Measurements from ENCODE around the gene ARMC12.

ARMC12 gene

GRCh38 chr6:35757456-35758123 lies 20.8 kb downstream of the ARMC12 start:
- TF ChIP-seq CTCF (IDR thresholded peaks at IDR 0.05; ENCODE audit: low read depth, low read length), result peak; percentile 43
- no peaks in the 10 kb centered on the region for H3K36me3 ChIP-seq
- H3K9me3 ChIP-seq, result no peaks in the 10 kb centered on the region
- H3K27me3 ChIP-seq, result no peaks in the 10 kb centered on the region
- no peak for DNase-seq
- H3K4me3 ChIP-seq (ENCODE audit: low read depth, low read length), result no peak overlapping the region
- no peaks in the 10 kb centered on the region for H3K4me1 ChIP-seq

- Histone ChIP-seq H3K4me3 (ENCODE audit: low read depth, low read length) (no peak overlapping the region), H3K27me3 (0 out of 2 replicates have a peak, but pooled peaks cover 3% of the 10 kb centered on the region), H3K36me3 (no peaks in the 10 kb centered on the region), H3K9me3 (no peaks in the 10 kb centered on the region), H3K4me1 (no peaks in the 10 kb centered on the region)
- no peak for TF ChIP-seq CTCF (IDR thresholded peaks at IDR 0.05; ENCODE audit: low read depth, low read length)
- DNase-seq, result no peak
Measured at GRCh38 chr6:35759426-35759825, 22.6 kb downstream of the ARMC12 start.

GRCh38 chr6:35765739-35766138 lies 28.9 kb downstream of the ARMC12 start:
- no peak for DNase-seq
- Histone ChIP-seq H3K27me3 (0 out of 2 replicates have a peak, but pooled peaks cover 3% of the 10 kb centered on the region), H3K9me3 (no peaks in the 10 kb centered on the region), H3K4me3 (ENCODE audit: low read depth, low read length) (no peak overlapping the region), H3K36me3 (no peaks in the 10 kb centered on the region), H3K4me1 (no peaks in the 10 kb centered on the region)
- TF ChIP-seq CTCF (IDR thresholded peaks at IDR 0.05; ENCODE audit: low read depth, low read length), result no peak

- Histone ChIP-seq H3K4me3 (ENCODE audit: low read depth, low read length) (no peak overlapping the region), H3K4me1 (no peaks in the 10 kb centered on the region), H3K27me3 (no peaks in the 10 kb centered on the region), H3K36me3 (no peaks in the 10 kb centered on the region), H3K9me3 (no peaks in the 10 kb centered on the region)
- no peak for TF ChIP-seq CTCF (IDR thresholded peaks at IDR 0.05; ENCODE audit: low read depth, low read length)
- DNase-seq, result no peak
Measured at GRCh38 chr6:35769211-35769610, 32.4 kb downstream of the ARMC12 start.

- no peak overlapping the region for H3K4me3 ChIP-seq (ENCODE audit: low read depth, low read length)
- DNase-seq, result no peak
- TF ChIP-seq CTCF (IDR thresholded peaks at IDR 0.05; ENCODE audit: low read depth, low read length), result no peak
- H3K4me1 ChIP-seq, result no peaks in the 10 kb centered on the region
- no peaks in the 10 kb centered on the region for H3K9me3 ChIP-seq
- H3K36me3 ChIP-seq, result no peaks in the 10 kb centered on the region
- H3K27me3 ChIP-seq, result no peaks in the 10 kb centered on the region
Measured at GRCh38 chr6:35771343-35771627, 34.5 kb downstream of the ARMC12 start.

GRCh38 chr6:35774116-35774794 lies 37.4 kb downstream of the ARMC12 start:
- Histone ChIP-seq H3K9me3 (no peaks in the 10 kb centered on the region), H3K36me3 (no peaks in the 10 kb centered on the region), H3K4me1 (no peaks in the 10 kb centered on the region), H3K4me3 (ENCODE audit: low read depth, low read length) (no peak overlapping the region), H3K27me3 (no peaks in the 10 kb centered on the region)
- no peak for TF ChIP-seq CTCF (IDR thresholded peaks at IDR 0.05; ENCODE audit: low read depth, low read length)
- no peak for DNase-seq

All from BE2C (cell line).